IgD-negative memory B cell (primary cell): ENCODE data around the gene ADAM12. TPM values are rescaled to one million over a fixed set of nuclear protein-coding genes. Genes with fewer than 3 reads are reported as not detected.

Source experiments
- H3K27ac Mint-ChIP-seq, 3 donors: one replicate each; pipeline ENCODE4 v1.8.0; 2020 to 2022; ENCODE audit warnings: mild to moderate bottlenecking in 3 of 3, mixed read lengths in 3 of 3, moderate library complexity in 1 of 3
- H3K27me3 Mint-ChIP-seq: one replicate; pipeline ENCODE4 v1.8.0; 2021; ENCODE audit warnings: mixed read lengths
- H3K36me3 Mint-ChIP-seq: one replicate; pipeline ENCODE4 v1.8.0; 2020; ENCODE audit warnings: mild to moderate bottlenecking, mixed read lengths
- H3K4me1 Mint-ChIP-seq, 3 donors: one replicate each; pipeline ENCODE4 v1.8.0; 2020 to 2022; ENCODE audit warnings: mixed read lengths in 3 of 3, mild to moderate bottlenecking in 1 of 3
- H3K4me3 Mint-ChIP-seq, 4 donors: one replicate each; pipeline ENCODE4 v1.8.0; 2020 to 2022; ENCODE audit warnings: mild to moderate bottlenecking in 4 of 4, mixed read lengths in 4 of 4, moderate library complexity in 3 of 4
- H3K9me3 Mint-ChIP-seq, 3 donors: one replicate each; pipeline ENCODE4 v1.8.0; 2020 to 2021; ENCODE audit warnings: mixed read lengths in 3 of 3, mild to moderate bottlenecking in 1 of 3
- polyA plus RNA-seq: library from polyadenylated mRNA; unstranded; fragments of 300-500 nt; fragmentation: Illumina TruSeq; gene quantifications from one replicate; pipeline ENCODE4 v1.2.3, GENCODE V29; 2021

Gene ADAM12
- polyA plus RNA-seq, 1 donor from 2014 or later = not detected

- Mint-ChIP-seq H3K4me1 (no peaks in the 10 kb centered on the region), H3K36me3 (no peaks in the 10 kb centered on the region), H3K9me3 (peaks cover 6 to 26% (median 23%) of the 10 kb centered on the region in 3 donors), H3K27me3 (peaks cover 4% of the 10 kb centered on the region), H3K4me3 (no peak overlapping the region), H3K27ac (no peak overlapping the region)
Measured at GRCh38 chr10:126420567-126421300, 32.5 kb upstream of the ADAM12 start.

- Mint-ChIP-seq H3K4me3 (no peak overlapping the region), H3K27me3 (peaks cover 4% of the 10 kb centered on the region), H3K4me1 (no peaks in the 10 kb centered on the region), H3K36me3 (no peaks in the 10 kb centered on the region), H3K27ac (no peak overlapping the region), H3K9me3 (peaks cover 2 to 12% (median 7%) of the 10 kb centered on the region in 3 donors)
Measured at GRCh38 chr10:126417220-126417825, 29.0 kb upstream of the ADAM12 start.

GRCh38 chr10:126409821-126410220 lies 21.5 kb upstream of the ADAM12 start:
- no peaks in the 10 kb centered on the region for H3K9me3 Mint-ChIP-seq
- no peaks in the 10 kb centered on the region for H3K36me3 Mint-ChIP-seq
- no peaks in the 10 kb centered on the region for H3K27me3 Mint-ChIP-seq
- no peak overlapping the region for H3K27ac Mint-ChIP-seq
- no peaks in the 10 kb centered on the region for H3K4me1 Mint-ChIP-seq
- no peak overlapping the region for H3K4me3 Mint-ChIP-seq

- Mint-ChIP-seq H3K4me1 (no peaks in the 10 kb centered on the region), H3K27ac (no peak overlapping the region), H3K4me3 (no peak overlapping the region), H3K27me3 (no peaks in the 10 kb centered on the region), H3K36me3 (no peaks in the 10 kb centered on the region), H3K9me3 (no peaks in the 10 kb centered on the region)
Measured at GRCh38 chr10:126408953-126409641, 20.8 kb upstream of the ADAM12 start.

GRCh38 chr10:126407831-126408230 lies 19.6 kb upstream of the ADAM12 start:
- Mint-ChIP-seq H3K4me1 (no peaks in the 10 kb centered on the region), H3K9me3 (no peaks in the 10 kb centered on the region), H3K36me3 (no peaks in the 10 kb centered on the region), H3K27me3 (no peaks in the 10 kb centered on the region), H3K27ac (no peak overlapping the region), H3K4me3 (no peak overlapping the region)

- Mint-ChIP-seq H3K27ac (no peak overlapping the region), H3K36me3 (no peaks in the 10 kb centered on the region), H3K9me3 (peaks cover 0 to 2% (median 0%) of the 10 kb centered on the region in 3 donors), H3K4me1 (no peaks in the 10 kb centered on the region), H3K4me3 (no peak overlapping the region), H3K27me3 (no peaks in the 10 kb centered on the region)
Measured at GRCh38 chr10:126405239-126405775, 17.0 kb upstream of the ADAM12 start.

- H3K27me3 Mint-ChIP-seq = no peaks in the 10 kb centered on the region
- H3K36me3 Mint-ChIP-seq = no peaks in the 10 kb centered on the region
- H3K9me3 Mint-ChIP-seq = peaks cover 0 to 2% (median 0%) of the 10 kb centered on the region in 3 donors
- H3K4me3 Mint-ChIP-seq = no peak overlapping the region
- no peaks in the 10 kb centered on the region for H3K4me1 Mint-ChIP-seq
- no peak overlapping the region for H3K27ac Mint-ChIP-seq
Measured at GRCh38 chr10:126402721-126403695, 14.7 kb upstream of the ADAM12 start.

- no peaks in the 10 kb centered on the region for H3K27me3 Mint-ChIP-seq
- H3K36me3 Mint-ChIP-seq = no peaks in the 10 kb centered on the region
- H3K9me3 Mint-ChIP-seq = peaks cover 0 to 5% (median 2%) of the 10 kb centered on the region in 3 donors
- no peaks in the 10 kb centered on the region for H3K4me1 Mint-ChIP-seq
- H3K27ac Mint-ChIP-seq = no peak overlapping the region
- H3K4me3 Mint-ChIP-seq = no peak overlapping the region
Measured at GRCh38 chr10:126400641-126401040, 12.4 kb upstream of the ADAM12 start.

GRCh38 chr10:126398924-126399323 lies 10.6 kb upstream of the ADAM12 start:
- Mint-ChIP-seq H3K9me3 (peaks cover 0 to 13% (median 2%) of the 10 kb centered on the region in 3 donors), H3K27me3 (peaks cover 1% of the 10 kb centered on the region), H3K4me3 (no peak overlapping the region), H3K4me1 (no peaks in the 10 kb centered on the region), H3K27ac (no peak overlapping the region), H3K36me3 (no peaks in the 10 kb centered on the region)

GRCh38 chr10:126398383-126398743 lies 10.1 kb upstream of the ADAM12 start:
- peaks cover 2 to 13% (median 2%) of the 10 kb centered on the region in 3 donors for H3K9me3 Mint-ChIP-seq
- H3K4me3 Mint-ChIP-seq = no peak overlapping the region
- peaks cover 1% of the 10 kb centered on the region for H3K27me3 Mint-ChIP-seq
- no peaks in the 10 kb centered on the region for H3K4me1 Mint-ChIP-seq
- no peak overlapping the region for H3K27ac Mint-ChIP-seq
- no peaks in the 10 kb centered on the region for H3K36me3 Mint-ChIP-seq

- Mint-ChIP-seq H3K9me3 (peaks cover 2 to 13% (median 3%) of the 10 kb centered on the region in 3 donors), H3K36me3 (no peaks in the 10 kb centered on the region), H3K27me3 (peaks cover 1% of the 10 kb centered on the region), H3K4me1 (no peaks in the 10 kb centered on the region), H3K4me3 (no peak overlapping the region), H3K27ac (no peak overlapping the region)
Measured at GRCh38 chr10:126397640-126398382, 9.5 kb upstream of the ADAM12 start.

GRCh38 chr10:126397156-126397555 lies 8.9 kb upstream of the ADAM12 start:
- H3K36me3 Mint-ChIP-seq = no peaks in the 10 kb centered on the region
- no peaks in the 10 kb centered on the region for H3K4me1 Mint-ChIP-seq
- H3K9me3 Mint-ChIP-seq = peaks cover 2 to 13% (median 2%) of the 10 kb centered on the region in 3 donors
- peaks cover 1% of the 10 kb centered on the region for H3K27me3 Mint-ChIP-seq
- H3K27ac Mint-ChIP-seq = no peak overlapping the region
- no peak overlapping the region for H3K4me3 Mint-ChIP-seq

- Mint-ChIP-seq H3K36me3 (no peaks in the 10 kb centered on the region), H3K27ac (no peak overlapping the region), H3K27me3 (peaks cover 1% of the 10 kb centered on the region), H3K4me1 (peaks cover 0 to 1% (median 0%) of the 10 kb centered on the region in 3 donors), H3K4me3 (no peak overlapping the region), H3K9me3 (peaks cover 2 to 13% (median 2%) of the 10 kb centered on the region in 3 donors)
Measured at GRCh38 chr10:126394948-126395347, 6.7 kb upstream of the ADAM12 start.

GRCh38 chr10:126393076-126393475 lies 4.8 kb upstream of the ADAM12 start:
- no peak overlapping the region for H3K27ac Mint-ChIP-seq
- no peak overlapping the region for H3K4me3 Mint-ChIP-seq
- peaks cover 5% of the 10 kb centered on the region for H3K27me3 Mint-ChIP-seq
- H3K36me3 Mint-ChIP-seq = no peaks in the 10 kb centered on the region
- H3K4me1 Mint-ChIP-seq = peaks cover 0 to 1% (median 0%) of the 10 kb centered on the region in 3 donors
- peaks cover 2 to 13% (median 3%) of the 10 kb centered on the region in 3 donors for H3K9me3 Mint-ChIP-seq
